GM12891 (cell line): ENCODE results near the gene GNRHR. TPM values are rescaled to one million over a fixed set of nuclear protein-coding genes. Genes with fewer than 3 reads are reported as not detected.
A peak's percentile ranks its signal among the peaks of the same experiment; 100 is the strongest.

Experiments
- DNase-seq: peaks from one replicate; pipeline ENCODE4 v3.0.0; 2011; ENCODE audit warnings: low spot score; ENCODE audit not compliant: insufficient read length
- FAIRE-seq: peaks from 2 replicates; lab custom pipeline; 2011; peaks lifted over from hg19 to GRCh38; lab: Jason Lieb, UNC
- PAX5 ChIP-seq: IDR thresholded peaks from 2 replicates; pipeline ENCODE4 v1.6.1; 2011; ENCODE audit warnings: low read length, moderate library complexity, mild to moderate bottlenecking; ENCODE audit not compliant: insufficient read depth, severe bottlenecking
- POLR2A ChIP-seq: IDR thresholded peaks from 2 replicates; pipeline ENCODE4 v1.6.1; 2011; ENCODE audit warnings: low read depth, low read length, control low read depth
- POLR2AphosphoS5 ChIP-seq: IDR thresholded peaks from 2 replicates; pipeline ENCODE4 v1.6.1; 2011; ENCODE audit warnings: low read depth, low read length, control low read depth
- POU2F2 ChIP-seq: IDR thresholded peaks from 2 replicates; pipeline ENCODE4 v1.6.1; 2011; ENCODE audit warnings: low read depth, mild to moderate bottlenecking, control low read depth, low read length, moderate library complexity
- SPI1 ChIP-seq: IDR thresholded peaks from 2 replicates; pipeline ENCODE4 v1.6.1; 2011; ENCODE audit warnings: low read depth, low read length, control low read depth
- TAF1 ChIP-seq: IDR thresholded peaks from 2 replicates; pipeline ENCODE4 v1.6.1; 2011; ENCODE audit warnings: low read depth, low read length, control low read depth
- polyA plus RNA-seq: library from polyadenylated mRNA; unstranded; fragments of >200 nt; gene quantifications from one replicate; pipeline ENCODE4 v1.2.1, GENCODE V29; 2012; ENCODE audit warnings: low read depth, missing spikeins, inconsistent platforms; ENCODE audit not compliant: missing spikeins

GNRHR gene, protein sequence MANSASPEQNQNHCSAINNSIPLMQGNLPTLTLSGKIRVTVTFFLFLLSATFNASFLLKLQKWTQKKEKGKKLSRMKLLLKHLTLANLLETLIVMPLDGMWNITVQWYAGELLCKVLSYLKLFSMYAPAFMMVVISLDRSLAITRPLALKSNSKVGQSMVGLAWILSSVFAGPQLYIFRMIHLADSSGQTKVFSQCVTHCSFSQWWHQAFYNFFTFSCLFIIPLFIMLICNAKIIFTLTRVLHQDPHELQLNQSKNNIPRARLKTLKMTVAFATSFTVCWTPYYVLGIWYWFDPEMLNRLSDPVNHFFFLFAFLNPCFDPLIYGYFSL
- polyA plus RNA-seq, result 0.04 TPM

DNA sequence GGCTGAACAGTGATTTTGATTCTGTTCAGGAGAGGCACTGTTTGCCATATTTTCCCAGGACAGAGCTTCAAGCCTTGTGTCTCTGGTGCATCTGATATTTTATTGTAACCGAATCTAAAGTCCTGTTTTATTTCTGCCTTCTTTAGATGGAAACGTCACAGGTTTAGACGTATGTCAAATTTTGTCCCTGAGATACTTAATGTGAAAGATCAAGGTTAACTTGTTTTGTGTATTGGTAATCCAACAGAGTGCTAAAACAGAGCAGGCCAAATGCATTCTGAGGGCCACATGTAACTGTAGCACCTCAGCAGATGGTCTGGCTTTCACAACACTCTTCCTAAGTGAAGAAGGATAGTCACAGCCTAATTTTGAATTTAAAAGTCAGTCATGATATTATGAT is at the start of gene GNRHR:
TSS of gene GNRHR (minus strand) at position 101 of the 400 bp plus-strand sequence. CDS start at position 48, 53 bp downstream.
- DNase-seq, result no peak
- FAIRE-seq, result no peak
- TF ChIP-seq POLR2A (no peak), POU2F2 (no peak), POLR2AphosphoS5 (no peak), SPI1 (no peak), PAX5 (no peak), TAF1 (no peak)

DNA sequence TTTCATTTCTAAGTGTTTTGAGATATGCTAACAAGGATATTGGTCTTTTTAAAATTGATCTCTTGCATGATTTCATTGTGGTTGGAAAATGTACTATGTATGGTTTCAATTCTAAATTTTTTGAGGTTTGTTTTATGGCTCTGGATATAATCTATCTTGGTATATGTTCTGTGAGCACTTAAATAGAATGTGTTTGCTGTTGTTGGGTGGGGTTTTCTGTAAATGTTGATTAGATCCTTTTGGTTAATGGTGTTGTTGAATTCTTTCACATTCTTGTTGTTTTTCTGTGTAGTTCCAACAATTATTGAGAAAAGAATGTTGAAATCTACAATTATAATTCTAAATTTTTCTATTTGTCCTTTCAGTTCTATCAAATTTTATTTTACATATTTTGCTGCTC is 42.6 kb upstream of the GNRHR start:
- FAIRE-seq, result no peak
- no peak for TF ChIP-seq POLR2AphosphoS5
- TF ChIP-seq PAX5, result no peak
- TF ChIP-seq POU2F2, result no peak
- TF ChIP-seq TAF1, result no peak
- TF ChIP-seq SPI1, result no peak
- TF ChIP-seq POLR2A, result no peak
- no peak for DNase-seq

DNA sequence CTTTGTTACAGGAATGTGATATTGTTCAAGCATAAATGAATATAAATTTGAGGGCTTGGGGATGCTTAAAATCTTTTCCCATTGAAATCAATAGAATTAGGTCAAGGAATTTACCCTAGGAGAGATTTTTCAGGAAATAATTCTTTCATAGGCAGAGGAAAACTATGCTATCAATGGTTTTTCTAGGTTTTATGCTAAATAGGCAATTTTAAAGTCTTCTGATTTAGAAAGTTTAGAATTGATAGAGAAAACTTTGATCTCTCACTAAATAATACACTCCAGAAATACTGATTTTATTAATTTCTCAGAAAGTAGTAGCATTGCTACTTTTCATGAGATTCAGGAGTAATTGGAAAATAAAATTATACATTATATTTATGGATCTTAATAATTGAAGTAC is 36.5 kb upstream of the GNRHR start:
- no peak for FAIRE-seq
- no peak for DNase-seq
- no peak for TF ChIP-seq POU2F2
- TF ChIP-seq TAF1, result no peak
- TF ChIP-seq POLR2A, result no peak
- TF ChIP-seq POLR2AphosphoS5, result no peak
- no peak for TF ChIP-seq SPI1
- TF ChIP-seq PAX5, result no peak

DNA sequence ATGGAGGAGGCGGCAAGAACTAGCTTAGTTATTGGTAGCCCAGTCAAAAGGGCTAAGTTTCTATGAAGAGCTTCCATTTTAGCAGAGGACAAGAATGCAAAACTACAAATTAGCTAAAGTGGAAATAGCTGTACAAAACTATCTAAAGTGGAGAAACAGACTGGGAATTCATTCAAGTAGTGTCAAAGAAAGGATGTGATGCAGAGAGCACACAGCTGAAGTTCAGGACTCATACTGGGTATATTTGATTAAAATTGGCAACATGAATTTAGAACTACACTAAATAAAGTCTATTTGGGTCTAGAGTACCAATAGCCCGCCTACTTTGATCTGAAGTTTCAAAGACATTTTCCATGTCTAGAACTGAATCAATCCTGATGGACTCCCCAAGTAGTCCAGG is 33.1 kb upstream of the GNRHR start:
- no peak for FAIRE-seq

DNA sequence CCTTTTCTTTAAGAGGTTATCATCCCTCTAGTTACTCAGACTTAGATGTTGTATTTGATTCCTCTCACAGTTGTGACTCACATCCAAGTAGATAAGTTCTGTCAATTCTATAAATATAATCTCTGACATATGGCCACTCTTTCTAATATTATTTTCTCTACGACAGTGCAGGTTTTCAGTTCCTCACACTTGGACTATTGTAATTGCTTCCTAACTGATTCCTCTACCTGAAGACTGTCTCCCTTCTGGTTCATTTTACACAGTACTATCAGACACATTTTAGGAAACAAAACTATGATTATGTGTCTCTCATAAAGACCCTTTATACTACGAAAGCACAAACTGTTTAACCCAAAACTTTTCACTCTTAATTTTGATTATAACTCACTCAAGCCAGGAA is 31.3 kb upstream of the GNRHR start:
- TF ChIP-seq TAF1, result no peak
- TF ChIP-seq SPI1, result peak; percentile 57
- DNase-seq, result no peak
- no peak for FAIRE-seq

More for the DNA sequence above, 33.1 kb upstream of the GNRHR start:
- no peak for DNase-seq
- TF ChIP-seq SPI1 (no peak), PAX5 (no peak), TAF1 (no peak), POLR2AphosphoS5 (no peak), POLR2A (no peak)

DNA sequence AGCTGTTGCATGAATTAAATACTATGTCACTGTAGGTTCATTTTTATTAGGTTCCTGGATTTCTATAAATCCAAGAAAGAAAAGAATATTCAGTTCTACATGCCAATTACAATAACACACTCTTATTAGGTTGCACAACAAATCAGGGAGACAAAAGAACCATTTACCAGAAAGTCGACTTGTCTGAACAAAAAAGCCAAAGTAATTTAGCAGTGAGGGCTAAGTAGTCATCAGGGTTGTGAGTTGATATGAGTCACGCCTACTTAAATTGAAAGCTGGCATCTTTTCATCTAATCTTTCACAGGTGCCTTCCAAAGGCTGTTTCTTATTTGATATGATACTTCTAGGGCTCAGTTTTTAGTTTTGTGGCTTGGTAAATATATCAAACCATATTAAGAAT is 25.4 kb upstream of the GNRHR start:
- FAIRE-seq (no peak), DNase-seq (no peak)
- TF ChIP-seq POLR2A, result no peak
- TF ChIP-seq PAX5, result no peak
- TF ChIP-seq POLR2AphosphoS5, result no peak
- TF ChIP-seq POU2F2, result no peak

DNA sequence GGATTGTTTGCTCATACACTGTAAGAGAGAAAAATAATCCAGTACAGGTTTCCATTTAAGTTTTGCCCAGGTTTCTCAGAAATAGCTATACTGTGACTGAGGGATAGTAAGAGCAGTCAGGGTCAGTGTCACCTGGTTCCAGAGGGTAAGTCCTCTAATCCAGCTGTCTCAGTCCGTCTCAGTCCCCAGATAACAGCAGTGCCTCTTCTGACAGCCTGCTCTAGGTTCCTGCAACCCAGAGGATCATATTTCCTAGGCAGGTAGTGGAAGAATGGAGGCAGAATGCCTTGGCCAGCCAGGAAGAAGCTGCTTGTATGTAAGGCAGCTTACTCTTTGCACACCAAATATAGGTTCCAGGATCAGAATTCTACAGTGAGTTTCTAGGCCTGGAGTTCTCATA is 22.6 kb upstream of the GNRHR start:
- TF ChIP-seq SPI1 (no peak), POLR2AphosphoS5 (no peak), PAX5 (no peak), TAF1 (no peak), POU2F2 (no peak), POLR2A (no peak)
- FAIRE-seq, result no peak
- no peak for DNase-seq

DNA sequence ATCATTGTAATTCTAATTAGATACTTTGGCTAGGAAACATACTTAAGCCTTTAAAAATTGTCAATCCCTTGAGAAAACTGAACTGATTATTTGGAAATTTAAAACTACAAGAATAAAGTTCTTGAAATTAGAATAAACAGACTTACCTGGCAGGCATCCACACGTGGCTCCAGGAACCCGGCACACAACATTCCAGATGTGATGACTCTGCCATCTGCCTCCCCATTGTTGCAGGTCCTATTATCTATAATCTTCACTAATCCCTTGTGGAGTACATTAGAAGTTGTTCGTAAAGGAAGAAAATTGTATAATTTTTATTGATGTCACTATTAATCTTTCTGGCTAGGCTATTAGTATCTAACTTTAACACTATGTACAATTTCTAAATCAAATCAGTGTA is 16.2 kb upstream of the GNRHR start:
- DNase-seq (no peak), FAIRE-seq (no peak)
- TF ChIP-seq TAF1 (no peak), PAX5 (no peak), POLR2AphosphoS5 (no peak), POLR2A (no peak), SPI1 (no peak), POU2F2 (no peak)

DNA sequence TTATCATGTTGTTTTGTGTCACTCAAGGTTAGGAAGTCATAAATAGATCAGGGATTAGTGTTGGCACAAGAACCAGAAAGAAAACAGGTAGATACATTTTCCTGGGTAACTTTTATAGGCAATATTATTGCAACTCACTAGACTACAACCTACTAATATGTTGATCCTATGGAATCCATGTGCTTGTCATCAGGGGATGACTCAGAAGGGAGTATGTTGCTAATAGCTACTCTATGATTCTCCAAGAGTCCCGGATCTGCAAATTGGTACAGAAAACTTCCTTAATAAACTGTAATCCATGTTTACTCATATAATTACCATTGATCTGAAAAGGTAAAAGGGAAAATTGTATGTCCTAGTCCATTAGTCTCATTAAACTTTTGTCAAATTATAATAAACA is 11.7 kb upstream of the GNRHR start:
- no peak for FAIRE-seq
- DNase-seq, result no peak
- TF ChIP-seq POLR2A, result no peak
- TF ChIP-seq PAX5, result no peak
- TF ChIP-seq TAF1, result no peak
- TF ChIP-seq SPI1, result no peak
- TF ChIP-seq POLR2AphosphoS5, result no peak
- no peak for TF ChIP-seq POU2F2

DNA sequence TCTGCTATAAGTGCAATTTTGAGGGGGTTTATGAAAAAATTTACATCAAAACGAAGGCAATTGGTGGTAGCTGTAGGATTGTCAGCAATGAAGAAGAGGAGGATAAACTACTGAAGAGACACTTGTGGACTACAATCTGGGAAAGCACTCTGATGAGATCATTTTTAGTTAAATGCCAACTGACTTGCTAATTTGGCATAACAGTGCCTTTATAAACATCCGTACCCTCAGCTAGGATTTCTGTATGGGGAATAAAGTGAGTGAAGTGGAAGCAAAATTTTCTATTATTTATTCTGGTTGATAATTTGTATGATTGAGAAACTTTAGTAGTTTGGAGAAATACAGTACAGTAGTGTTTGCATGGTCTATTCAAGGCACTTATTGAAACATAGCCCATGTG is 11.2 kb upstream of the GNRHR start:
- FAIRE-seq (no peak), DNase-seq (no peak)
- TF ChIP-seq TAF1 (no peak), SPI1 (no peak), POLR2AphosphoS5 (no peak), PAX5 (no peak), POU2F2 (no peak), POLR2A (no peak)
